Progenitor cell of endocrine pancreas (in vitro differentiated cells): ENCODE results near the gene ENO2. TPM values are rescaled to one million over a fixed set of nuclear protein-coding genes. Genes with fewer than 3 reads are reported as not detected.

Source experiments
- DNase-seq: peaks from one replicate; pipeline ENCODE4 v3.0.0; 2021; ENCODE audit warnings: low spot score; ENCODE audit not compliant: unreplicated experiment
- H3K27ac Mint-ChIP-seq: 2 replicates; pipeline ENCODE4 v1.8.0; 2021; ENCODE audit warnings: mild to moderate bottlenecking, moderate library complexity, mixed read lengths
- H3K27me3 Mint-ChIP-seq: 2 replicates; pipeline ENCODE4 v1.8.0; 2021; ENCODE audit warnings: mixed read lengths
- H3K36me3 Mint-ChIP-seq: 2 replicates; pipeline ENCODE4 v1.8.0; 2022; ENCODE audit warnings: mixed read lengths; ENCODE audit not compliant: insufficient read depth
- H3K4me1 Mint-ChIP-seq: 2 replicates; pipeline ENCODE4 v1.8.0; 2021; ENCODE audit warnings: low read depth, mixed read lengths
- H3K4me3 Mint-ChIP-seq: 2 replicates; pipeline ENCODE4 v1.8.0; 2021; ENCODE audit warnings: low read depth, mild to moderate bottlenecking, moderate library complexity, mixed read lengths
- H3K9me3 Mint-ChIP-seq: 2 replicates; pipeline ENCODE4 v1.8.0; 2021; ENCODE audit warnings: low read depth, mixed read lengths
- total RNA-seq: library from RNA; stranded (reverse); gene quantifications from 2 replicates; pipeline ENCODE4 v1.2.1, GENCODE V29; 2021
- TF ChIP-seq, protein P1 (sequence below): fragments of 200-600 bp; sonication (generic); IDR thresholded peaks from one replicate; pipeline ENCODE4 v1.5.0; 2021; ENCODE audit warnings: antibody characterized with exemption, mild to moderate bottlenecking; ENCODE audit not compliant: unreplicated experiment

ENO2 gene
- total RNA-seq, 1 donor from 2014 or later = 77.9 TPM

DNA sequence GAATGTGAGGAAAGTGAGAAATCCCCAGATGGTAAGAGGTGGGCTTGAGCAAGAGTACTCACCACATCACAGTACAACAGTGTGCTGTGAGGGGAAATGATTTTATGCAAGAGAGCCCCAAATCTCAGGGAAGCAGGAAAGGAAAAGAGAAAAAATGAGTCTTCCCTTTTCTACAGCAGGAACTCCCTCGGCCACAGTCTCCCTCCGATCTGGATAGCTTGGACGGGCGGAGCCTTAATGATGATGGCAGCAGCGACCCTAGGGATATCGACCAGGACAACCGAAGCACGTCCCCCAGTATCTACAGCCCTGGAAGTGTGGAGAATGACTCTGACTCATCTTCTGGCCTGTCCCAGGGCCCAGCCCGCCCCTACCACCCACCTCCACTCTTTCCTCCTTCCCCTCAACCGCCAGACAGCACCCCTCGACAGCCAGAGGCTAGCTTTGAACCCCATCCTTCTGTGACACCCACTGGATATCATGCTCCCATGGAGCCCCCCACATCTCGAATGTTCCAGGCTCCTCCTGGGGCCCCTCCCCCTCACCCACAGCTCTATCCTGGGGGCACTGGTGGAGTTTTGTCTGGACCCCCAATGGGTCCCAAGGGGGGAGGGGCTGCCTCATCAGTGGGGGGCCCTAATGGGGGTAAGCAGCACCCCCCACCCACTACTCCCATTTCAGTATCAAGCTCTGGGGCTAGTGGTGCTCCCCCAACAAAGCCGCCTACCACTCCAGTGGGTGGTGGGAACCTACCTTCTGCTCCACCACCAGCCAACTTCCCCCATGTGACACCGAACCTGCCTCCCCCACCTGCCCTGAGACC lies 21.2 kb downstream of the ENO2 start:
- Mint-ChIP-seq H3K36me3 (peaks cover 42% of the 10 kb centered on the region), H3K27me3 (no peaks in the 10 kb centered on the region), H3K9me3 (no peaks in the 10 kb centered on the region), H3K27ac (peak overlapping the region; percentile 14), H3K4me1 (peaks cover 24% of the 10 kb centered on the region), H3K4me3 (no peak overlapping the region)
- TF ChIP-seq, protein P1, sequence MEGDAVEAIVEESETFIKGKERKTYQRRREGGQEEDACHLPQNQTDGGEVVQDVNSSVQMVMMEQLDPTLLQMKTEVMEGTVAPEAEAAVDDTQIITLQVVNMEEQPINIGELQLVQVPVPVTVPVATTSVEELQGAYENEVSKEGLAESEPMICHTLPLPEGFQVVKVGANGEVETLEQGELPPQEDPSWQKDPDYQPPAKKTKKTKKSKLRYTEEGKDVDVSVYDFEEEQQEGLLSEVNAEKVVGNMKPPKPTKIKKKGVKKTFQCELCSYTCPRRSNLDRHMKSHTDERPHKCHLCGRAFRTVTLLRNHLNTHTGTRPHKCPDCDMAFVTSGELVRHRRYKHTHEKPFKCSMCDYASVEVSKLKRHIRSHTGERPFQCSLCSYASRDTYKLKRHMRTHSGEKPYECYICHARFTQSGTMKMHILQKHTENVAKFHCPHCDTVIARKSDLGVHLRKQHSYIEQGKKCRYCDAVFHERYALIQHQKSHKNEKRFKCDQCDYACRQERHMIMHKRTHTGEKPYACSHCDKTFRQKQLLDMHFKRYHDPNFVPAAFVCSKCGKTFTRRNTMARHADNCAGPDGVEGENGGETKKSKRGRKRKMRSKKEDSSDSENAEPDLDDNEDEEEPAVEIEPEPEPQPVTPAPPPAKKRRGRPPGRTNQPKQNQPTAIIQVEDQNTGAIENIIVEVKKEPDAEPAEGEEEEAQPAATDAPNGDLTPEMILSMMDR = no peak
- DNase-seq = no peak

DNA sequence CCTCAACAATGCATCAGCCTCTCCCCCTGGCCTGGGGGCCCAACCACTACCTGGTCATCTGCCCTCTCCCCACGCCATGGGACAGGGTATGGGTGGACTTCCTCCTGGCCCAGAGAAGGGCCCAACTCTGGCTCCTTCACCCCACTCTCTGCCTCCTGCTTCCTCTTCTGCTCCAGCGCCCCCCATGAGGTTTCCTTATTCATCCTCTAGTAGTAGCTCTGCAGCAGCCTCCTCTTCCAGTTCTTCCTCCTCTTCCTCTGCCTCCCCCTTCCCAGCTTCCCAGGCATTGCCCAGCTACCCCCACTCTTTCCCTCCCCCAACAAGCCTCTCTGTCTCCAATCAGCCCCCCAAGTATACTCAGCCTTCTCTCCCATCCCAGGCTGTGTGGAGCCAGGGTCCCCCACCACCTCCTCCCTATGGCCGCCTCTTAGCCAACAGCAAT lies 21.8 kb downstream of the ENO2 start:
- no peak for DNase-seq
- peaks cover 45% of the 10 kb centered on the region for H3K36me3 Mint-ChIP-seq
- peak overlapping the region; percentile 75 for H3K4me3 Mint-ChIP-seq
- H3K27me3 Mint-ChIP-seq = no peaks in the 10 kb centered on the region
- H3K27ac Mint-ChIP-seq = peak overlapping the region; percentile 78
- no peaks in the 10 kb centered on the region for H3K9me3 Mint-ChIP-seq
- TF ChIP-seq, protein P1 = no peak
- peaks cover 20% of the 10 kb centered on the region for H3K4me1 Mint-ChIP-seq

DNA sequence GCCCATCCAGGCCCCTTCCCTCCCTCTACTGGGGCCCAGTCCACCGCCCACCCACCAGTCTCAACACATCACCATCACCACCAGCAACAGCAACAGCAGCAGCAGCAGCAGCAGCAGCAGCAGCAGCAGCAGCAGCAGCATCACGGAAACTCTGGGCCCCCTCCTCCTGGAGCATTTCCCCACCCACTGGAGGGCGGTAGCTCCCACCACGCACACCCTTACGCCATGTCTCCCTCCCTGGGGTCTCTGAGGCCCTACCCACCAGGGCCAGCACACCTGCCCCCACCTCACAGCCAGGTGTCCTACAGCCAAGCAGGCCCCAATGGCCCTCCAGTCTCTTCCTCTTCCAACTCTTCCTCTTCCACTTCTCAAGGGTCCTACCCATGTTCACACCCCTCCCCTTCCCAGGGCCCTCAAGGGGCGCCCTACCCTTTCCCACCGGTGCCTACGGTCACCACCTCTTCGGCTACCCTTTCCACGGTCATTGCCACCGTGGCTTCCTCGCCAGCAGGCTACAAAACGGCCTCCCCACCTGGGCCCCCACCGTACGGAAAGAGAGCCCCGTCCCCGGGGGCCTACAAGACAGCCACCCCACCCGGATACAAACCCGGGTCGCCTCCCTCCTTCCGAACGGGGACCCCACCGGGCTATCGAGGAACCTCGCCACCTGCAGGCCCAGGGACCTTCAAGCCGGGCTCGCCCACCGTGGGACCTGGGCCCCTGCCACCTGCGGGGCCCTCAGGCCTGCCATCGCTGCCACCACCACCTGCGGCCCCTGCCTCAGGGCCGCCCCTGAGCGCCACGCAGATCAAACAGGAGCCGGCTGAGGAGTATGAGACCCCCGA lies 22.5 kb downstream of the ENO2 start:
- H3K9me3 Mint-ChIP-seq = no peaks in the 10 kb centered on the region
- peak overlapping the region; percentile 75 for H3K4me3 Mint-ChIP-seq
- peak overlapping the region; percentile 78 for H3K27ac Mint-ChIP-seq
- TF ChIP-seq, protein P1 = no peak
- H3K27me3 Mint-ChIP-seq = no peaks in the 10 kb centered on the region
- H3K36me3 Mint-ChIP-seq = peaks cover 48% of the 10 kb centered on the region
- DNase-seq = no peak
- H3K4me1 Mint-ChIP-seq = peaks cover 20% of the 10 kb centered on the region

DNA sequence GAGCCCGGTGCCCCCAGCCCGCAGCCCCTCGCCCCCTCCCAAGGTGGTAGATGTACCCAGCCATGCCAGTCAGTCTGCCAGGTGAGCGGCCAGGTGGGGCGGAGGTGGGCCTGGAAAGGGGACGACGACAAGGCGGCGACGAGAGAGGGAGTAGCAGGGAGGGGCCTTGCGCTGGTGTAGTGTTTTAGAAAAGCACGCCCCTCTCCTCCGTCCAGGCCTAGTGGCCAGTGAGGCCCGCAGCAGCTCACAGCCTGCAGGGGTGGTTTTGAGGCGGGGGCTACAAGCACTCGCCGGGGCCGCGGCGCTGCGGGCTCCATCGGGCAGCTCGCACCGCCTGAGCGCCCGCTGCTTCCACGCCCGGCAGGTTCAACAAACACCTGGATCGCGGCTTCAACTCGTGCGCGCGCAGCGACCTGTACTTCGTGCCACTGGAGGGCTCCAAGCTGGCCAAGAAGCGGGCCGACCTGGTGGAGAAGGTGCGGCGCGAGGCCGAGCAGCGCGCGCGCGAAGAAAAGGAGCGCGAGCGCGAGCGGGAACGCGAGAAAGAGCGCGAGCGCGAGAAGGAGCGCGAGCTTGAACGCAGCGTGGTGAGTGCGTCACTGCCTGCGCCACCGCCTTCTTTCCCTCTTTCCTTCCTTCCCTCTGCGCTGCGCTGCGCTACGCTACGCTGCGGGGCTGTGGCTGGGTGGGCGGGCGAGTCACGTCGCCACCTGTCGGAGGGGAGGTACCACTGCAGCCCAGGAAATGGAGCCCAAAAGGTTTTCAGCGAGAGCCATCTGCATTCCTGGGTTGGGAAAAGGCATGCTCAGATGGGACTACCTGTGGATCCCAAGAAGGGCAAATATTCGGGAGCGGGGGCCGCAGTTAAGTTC lies 23.3 kb downstream of the ENO2 start:
- Mint-ChIP-seq H3K4me3 (peak overlapping the region; percentile 75), H3K9me3 (no peaks in the 10 kb centered on the region), H3K27me3 (no peaks in the 10 kb centered on the region), H3K36me3 (peaks cover 50% of the 10 kb centered on the region), H3K27ac (peak overlapping the region; percentile 98), H3K4me1 (peaks cover 19% of the 10 kb centered on the region)
- peak; percentile 96 for DNase-seq
- TF ChIP-seq, protein P1 = peak; percentile 95
